ENCODE data around the gene HFE. TPM values are rescaled to one million over a fixed set of nuclear protein-coding genes. Genes with fewer than 3 reads are reported as not detected.
"Not testable (repeated sequence)": the region's sequence is repeated elsewhere in the genome, so short reads cannot be mapped to it uniquely, and the experiment has no call there.

HFE gene
- total and polyA plus RNA-seq, 2 donors (not counting 1 experiment from before 2014, with no cell fraction given), result 18.3 to 22.3 TPM

- no peaks in the 10 kb centered on the region for H4K20me1 ChIP-seq (ENCODE audit: control insufficient read depth, extremely low read depth, insufficient read depth, low read length)
- peak overlapping the region; percentile 47 to 80 (median 66) for H3K4me3 ChIP-seq (replicated peaks in 1 of 4; ENCODE audit: control extremely low read depth in 1 of 4, insufficient read depth in 1 of 4, low read depth in 3 of 4, low read length in 4 of 4)
- DNase-seq (ENCODE audit: low read depth in 2 of 2), result peak; percentile 78 to 94
- no peaks in the 10 kb centered on the region for H3K9me3 ChIP-seq (ENCODE audit: control insufficient read depth, insufficient read depth, low read depth, low read length)
- no peaks in the 10 kb centered on the region for H3K27me3 ChIP-seq (ENCODE audit: control insufficient read depth, insufficient read depth, low read length)
- no peak overlapping the region for H2AFZ ChIP-seq (ENCODE audit: low read length)
- peak overlapping the region; percentile 81 for H3K27ac ChIP-seq (ENCODE audit: insufficient read depth, low read length)
- H3K36me3 ChIP-seq (ENCODE audit: control insufficient read depth, insufficient read depth, low read length), result no peaks in the 10 kb centered on the region
- peak overlapping the region; percentile 60 for H3K4me2 ChIP-seq (ENCODE audit: extremely low read depth, insufficient read depth, low read length)
- H3K9ac ChIP-seq (ENCODE audit: insufficient read depth, low read length), result peak overlapping the region; percentile 72
- TF ChIP-seq EZH2 (IDR thresholded peaks at IDR 0.05; ENCODE audit: low read length, missing control alignments) (no peak), CTCF (conservative IDR thresholded peaks at IDR 0.05 in 1 of 2, IDR thresholded peaks at IDR 0.05 in 1 of 2; ENCODE audit: low read depth in 1 of 2, low read length in 2 of 2) (no peak)
- H3K4me1 ChIP-seq (ENCODE audit: control insufficient read depth, extremely low read depth, insufficient read depth, low read length), result peaks cover 3% of the 10 kb centered on the region
- no peaks in the 10 kb centered on the region for H3K79me2 ChIP-seq (ENCODE audit: control insufficient read depth, insufficient read depth, low read length)
These were observed 31.3 kb upstream of the HFE start for GRCh38 chr6:26055719-26056582.

GRCh38 chr6:26056583-26057350, 30.5 kb upstream of the HFE start:
- peak overlapping the region; percentile 37 for H2AFZ ChIP-seq (ENCODE audit: low read length)
- no peaks in the 10 kb centered on the region for H3K27me3 ChIP-seq (ENCODE audit: control insufficient read depth, insufficient read depth, low read length)
- peak overlapping the region; percentile 81 for H3K27ac ChIP-seq (ENCODE audit: insufficient read depth, low read length)
- DNase-seq (ENCODE audit: low read depth in 2 of 2), result peak; percentile 14 to 43
- TF ChIP-seq EZH2 (IDR thresholded peaks at IDR 0.05; ENCODE audit: low read length, missing control alignments), result no peak
- TF ChIP-seq CTCF (conservative IDR thresholded peaks at IDR 0.05 in 1 of 2, IDR thresholded peaks at IDR 0.05 in 1 of 2; ENCODE audit: low read depth in 1 of 2, low read length in 2 of 2), result no peak
- H3K4me2 ChIP-seq (ENCODE audit: extremely low read depth, insufficient read depth, low read length), result peak overlapping the region; percentile 60
- peaks cover 3% of the 10 kb centered on the region for H3K4me1 ChIP-seq (ENCODE audit: control insufficient read depth, extremely low read depth, insufficient read depth, low read length)
- no peaks in the 10 kb centered on the region for H4K20me1 ChIP-seq (ENCODE audit: control insufficient read depth, extremely low read depth, insufficient read depth, low read length)
- H3K4me3 ChIP-seq (replicated peaks in 1 of 4; ENCODE audit: control extremely low read depth in 1 of 4, insufficient read depth in 1 of 4, low read depth in 3 of 4, low read length in 4 of 4), result peak overlapping the region; percentile 47 to 80 (median 66)
- H3K79me2 ChIP-seq (ENCODE audit: control insufficient read depth, insufficient read depth, low read length), result no peaks in the 10 kb centered on the region
- H3K36me3 ChIP-seq (ENCODE audit: control insufficient read depth, insufficient read depth, low read length), result no peaks in the 10 kb centered on the region
- H3K9me3 ChIP-seq (ENCODE audit: control insufficient read depth, insufficient read depth, low read depth, low read length), result no peaks in the 10 kb centered on the region
- peak overlapping the region; percentile 72 for H3K9ac ChIP-seq (ENCODE audit: insufficient read depth, low read length)

- DNase-seq (ENCODE audit: low read depth in 2 of 2), result no peak
- Histone ChIP-seq H3K79me2 (ENCODE audit: control insufficient read depth, insufficient read depth, low read length) (no peaks in the 10 kb centered on the region), H3K4me2 (ENCODE audit: extremely low read depth, insufficient read depth, low read length) (no peak overlapping the region), H3K36me3 (ENCODE audit: control insufficient read depth, insufficient read depth, low read length) (no peaks in the 10 kb centered on the region), H3K9ac (ENCODE audit: insufficient read depth, low read length) (no peak overlapping the region), H2AFZ (ENCODE audit: low read length) (no peak overlapping the region), H3K4me3 (replicated peaks in 1 of 4; ENCODE audit: control extremely low read depth in 1 of 4, insufficient read depth in 1 of 4, low read depth in 3 of 4, low read length in 4 of 4) (no peak overlapping the region), H4K20me1 (ENCODE audit: control insufficient read depth, extremely low read depth, insufficient read depth, low read length) (no peaks in the 10 kb centered on the region), H3K27me3 (ENCODE audit: control insufficient read depth, insufficient read depth, low read length) (no peaks in the 10 kb centered on the region), H3K9me3 (ENCODE audit: control insufficient read depth, insufficient read depth, low read depth, low read length) (no peaks in the 10 kb centered on the region), H3K4me1 (ENCODE audit: control insufficient read depth, extremely low read depth, insufficient read depth, low read length) (peaks cover 3% of the 10 kb centered on the region), H3K27ac (ENCODE audit: insufficient read depth, low read length) (no peak overlapping the region)
- TF ChIP-seq EZH2 (IDR thresholded peaks at IDR 0.05; ENCODE audit: low read length, missing control alignments), result no peak
These were observed 29.3 kb upstream of the HFE start for GRCh38 chr6:26057899-26058298.

- not testable (repeated sequence) for H2AFZ ChIP-seq (ENCODE audit: low read length); H4K20me1 ChIP-seq (ENCODE audit: control insufficient read depth, extremely low read depth, insufficient read depth, low read length); H3K9ac ChIP-seq (ENCODE audit: insufficient read depth, low read length)
These were observed 28.7 kb upstream of the HFE start for GRCh38 chr6:26058477-26059033.

More at GRCh38 chr6:26058477-26059033, 28.7 kb upstream of the HFE start:
- not testable (repeated sequence) for H3K36me3 ChIP-seq (ENCODE audit: control insufficient read depth, insufficient read depth, low read length); DNase-seq (ENCODE audit: low read depth in 2 of 2); H3K4me1 ChIP-seq (ENCODE audit: control insufficient read depth, extremely low read depth, insufficient read depth, low read length); H3K27ac ChIP-seq (ENCODE audit: insufficient read depth, low read length); H3K27me3 ChIP-seq (ENCODE audit: control insufficient read depth, insufficient read depth, low read length); H3K79me2 ChIP-seq (ENCODE audit: control insufficient read depth, insufficient read depth, low read length); H3K4me3 ChIP-seq (replicated peaks in 1 of 4; ENCODE audit: control extremely low read depth in 1 of 4, insufficient read depth in 1 of 4, low read depth in 3 of 4, low read length in 4 of 4); H3K9me3 ChIP-seq (ENCODE audit: control insufficient read depth, insufficient read depth, low read depth, low read length); H3K4me2 ChIP-seq (ENCODE audit: extremely low read depth, insufficient read depth, low read length)

Data from fibroblast of lung (primary cell).